CD8-positive, alpha-beta memory T cell (primary cell): ENCODE data around the gene IL7R. TPM values are rescaled to one million over a fixed set of nuclear protein-coding genes. Genes with fewer than 3 reads are reported as not detected.

ENCODE experiments used
- CTCF ChIA-PET: fragments of 350-600 bp; sonication (Branson Sonifier 250); formaldehyde crosslinking; loops from one replicate; lab custom pipeline; 2021; ENCODE audit warnings: antibody characterized with exemption; lab: Charles Lee
- POLR2A ChIA-PET: fragments of 350-600 bp; sonication (Branson Sonifier 250); formaldehyde crosslinking; loops from one replicate; lab custom pipeline; 2021; ENCODE audit warnings: antibody characterized with exemption; lab: Charles Lee
- DNase-seq, 5 donors: peaks; one replicate each; pipeline versions ENCODE4 v3.0.0 to v3.0.0-alpha.2; 2020 to 2022; ENCODE audit warnings: mixed read lengths in 1 of 5
- H3K27ac ChIP-seq: one replicate; pipeline ENCODE4 v1.7.0; 2013; ENCODE audit warnings: low read depth, mild to moderate bottlenecking, low read length, moderate library complexity
- H3K27me3 ChIP-seq: 2 replicates; pipeline ENCODE4 v1.7.0; 2013; ENCODE audit warnings: low read length, mild to moderate bottlenecking; ENCODE audit not compliant: insufficient read depth, poor library complexity, severe bottlenecking
- H3K36me3 ChIP-seq: 2 replicates; pipeline ENCODE4 v1.7.0; 2013; ENCODE audit warnings: mild to moderate bottlenecking, low read length, moderate library complexity; ENCODE audit not compliant: insufficient read depth
- H3K4me1 ChIP-seq: 2 replicates; pipeline ENCODE4 v1.7.0; 2013; ENCODE audit warnings: mild to moderate bottlenecking, low read length, moderate library complexity; ENCODE audit not compliant: insufficient read depth
- H3K4me3 ChIP-seq: 2 replicates; pipeline ENCODE4 v1.7.0; 2013; ENCODE audit warnings: mild to moderate bottlenecking, low read length
- H3K9me3 ChIP-seq: 2 replicates; pipeline ENCODE4 v1.7.0; 2013; ENCODE audit warnings: mild to moderate bottlenecking, low read length
- H3K27ac Mint-ChIP-seq, 8 donors: one replicate each; pipeline ENCODE4 v1.8.0; 2020 to 2021; ENCODE audit warnings: mixed read lengths in 8 of 8, mild to moderate bottlenecking in 6 of 8, inconsistent platforms in 3 of 8, moderate library complexity in 3 of 8
- H3K27me3 Mint-ChIP-seq, 2 donors: one replicate each; pipeline ENCODE4 v1.8.0; 2020 to 2021; ENCODE audit warnings: mixed read lengths in 2 of 2, mild to moderate bottlenecking in 1 of 2, moderate library complexity in 1 of 2
- H3K36me3 Mint-ChIP-seq, 3 donors: one replicate each; pipeline ENCODE4 v1.8.0; 2020 to 2021; ENCODE audit warnings: mixed read lengths in 3 of 3, inconsistent platforms in 1 of 3, mild to moderate bottlenecking in 1 of 3
- H3K4me1 Mint-ChIP-seq, 3 donors: one replicate each; pipeline ENCODE4 v1.8.0; 2020 to 2021; ENCODE audit warnings: mixed read lengths in 3 of 3, inconsistent platforms in 1 of 3, mild to moderate bottlenecking in 1 of 3
- H3K4me3 Mint-ChIP-seq, 7 donors: one replicate each; pipeline ENCODE4 v1.8.0; 2020 to 2021; ENCODE audit warnings: mixed read lengths in 7 of 7, mild to moderate bottlenecking in 6 of 7, moderate library complexity in 4 of 7, inconsistent platforms in 2 of 7
- H3K9me3 Mint-ChIP-seq, 5 donors: one replicate each; pipeline ENCODE4 v1.8.0; 2020 to 2022; ENCODE audit warnings: mixed read lengths in 5 of 5, mild to moderate bottlenecking in 3 of 5, moderate library complexity in 2 of 5, inconsistent platforms in 1 of 5
- polyA plus RNA-seq: library from polyadenylated mRNA; unstranded; fragments of 300-500 nt; fragmentation: Illumina TruSeq; gene quantifications from one replicate; pipeline ENCODE4 v1.2.3, GENCODE V29; 2021
- total RNA-seq, 2 experiments: library from RNA; stranded (reverse); gene quantifications; one replicate each; pipeline ENCODE4 v1.2.3, GENCODE V29; 2021

IL7R gene
- total and polyA plus RNA-seq, 3 experiments from 2014 or later: 272 to 761 (median 289) TPM

GRCh38 chr5:35826554-35826953 is 30.1 kb upstream of the IL7R start:
- Mint-ChIP-seq H3K27ac (peak overlapping the region; percentile 56 to 97 (median 93)), H3K4me1 (peaks cover 0 to 97% (median 91%) of the 10 kb centered on the region in 3 donors), H3K36me3 (peaks cover 0 to 8% (median 2%) of the 10 kb centered on the region in 3 donors), H3K27me3 (no peaks in the 10 kb centered on the region), H3K9me3 (no peaks in the 10 kb centered on the region), H3K4me3 (peak overlapping the region in 6 of 7 donors; percentile 10 to 74 (median 59))
- Histone ChIP-seq H3K4me3 (no peak overlapping the region), H3K4me1 (peaks cover 76% of the 10 kb centered on the region), H3K27ac (no peak overlapping the region), H3K36me3 (no peaks in the 10 kb centered on the region), H3K9me3 (no peaks in the 10 kb centered on the region), H3K27me3 (no peaks in the 10 kb centered on the region)
- no peak for DNase-seq
- ChIA-PET CTCF (interaction anchor here (1.0 to 1.4 kb wide), 3 partner anchors 10 to 47 kb away, joined by 3 to 6 read pairs (median 6); no protein-coding TSS in a partner anchor), POLR2A (interaction anchor here (0.9 to 1.6 kb wide), 3 partner anchors 15 to 33 kb away, joined by 3 to 4 read pairs (median 4); partner anchors contain the start of gene IL7R)

- Histone ChIP-seq H3K4me1 (peaks cover 76% of the 10 kb centered on the region), H3K27me3 (no peaks in the 10 kb centered on the region), H3K27ac (no peak overlapping the region), H3K36me3 (no peaks in the 10 kb centered on the region), H3K4me3 (no peak overlapping the region), H3K9me3 (no peaks in the 10 kb centered on the region)
- Mint-ChIP-seq H3K9me3 (no peaks in the 10 kb centered on the region), H3K27me3 (no peaks in the 10 kb centered on the region), H3K36me3 (peaks cover 0 to 8% (median 2%) of the 10 kb centered on the region in 3 donors), H3K27ac (peak overlapping the region; percentile 69 to 97 (median 92)), H3K4me3 (peak overlapping the region in 4 of 7 donors; percentile 28 to 38 (median 34)), H3K4me1 (peaks cover 0 to 97% (median 89%) of the 10 kb centered on the region in 3 donors)
- DNase-seq: no peak
- ChIA-PET CTCF (interaction anchor here (0.9 kb wide), 1 partner anchor 96 kb away, joined by 3 read pairs; no protein-coding TSS in a partner anchor), POLR2A (interaction anchor here (1.6 kb wide), 1 partner anchor 28 kb away, joined by 4 read pairs; the partner anchor contains the start of gene IL7R)
Observed at GRCh38 chr5:35828082-35828598, 28.6 kb upstream of the IL7R start.

GRCh38 chr5:35830587-35830986 is 26.1 kb upstream of the IL7R start:
- Mint-ChIP-seq H3K4me3 (peak overlapping the region; percentile 24 to 66 (median 51)), H3K27ac (peak overlapping the region; percentile 75 to 99 (median 83)), H3K4me1 (peaks cover 9 to 95% (median 87%) of the 10 kb centered on the region in 3 donors), H3K27me3 (peaks cover 0 to 2% of the 10 kb centered on the region in 2 donors), H3K9me3 (no peaks in the 10 kb centered on the region), H3K36me3 (peaks cover 0 to 8% (median 0%) of the 10 kb centered on the region in 3 donors)
- no peak overlapping the region for H3K27ac ChIP-seq
- H3K36me3 ChIP-seq: no peaks in the 10 kb centered on the region
- no peaks in the 10 kb centered on the region for H3K27me3 ChIP-seq
- H3K9me3 ChIP-seq: no peaks in the 10 kb centered on the region
- peak in 2 of 5 donors; percentile 77 to 89 for DNase-seq
- peaks cover 76% of the 10 kb centered on the region for H3K4me1 ChIP-seq
- H3K4me3 ChIP-seq: no peak overlapping the region
- ChIA-PET POLR2A (interaction anchor here (1.0 to 2.3 kb wide), 6 partner anchors 8 to 26 kb away, joined by 3 to 14 read pairs (median 9); partner anchors contain the start of gene IL7R), CTCF (interaction anchor here (1.0 to 2.1 kb wide), 8 partner anchors 9 to 96 kb away, joined by 3 to 12 read pairs (median 5); partner anchors contain the start of gene IL7R)

- Mint-ChIP-seq H3K27me3 (peaks cover 0 to 2% of the 10 kb centered on the region in 2 donors), H3K9me3 (no peaks in the 10 kb centered on the region), H3K4me3 (peak overlapping the region in 6 of 7 donors; percentile 58 to 86 (median 79)), H3K27ac (peak overlapping the region; percentile 34 to 99 (median 96)), H3K4me1 (peaks cover 31 to 95% (median 86%) of the 10 kb centered on the region in 3 donors), H3K36me3 (peaks cover 0 to 6% (median 0%) of the 10 kb centered on the region in 3 donors)
- no peaks in the 10 kb centered on the region for H3K36me3 ChIP-seq
- no peaks in the 10 kb centered on the region for H3K9me3 ChIP-seq
- H3K4me3 ChIP-seq: no peak overlapping the region
- POLR2A ChIA-PET: interaction anchor here (0.7 to 2.5 kb wide), 7 partner anchors 9 to 27 kb away, joined by 3 to 9 read pairs (median 4); no protein-coding TSS in a partner anchor
- CTCF ChIA-PET: interaction anchor here (1.5 to 1.8 kb wide), 3 partner anchors 9 to 26 kb away, joined by 4 to 6 read pairs (median 5); no protein-coding TSS in a partner anchor
- no peak overlapping the region for H3K27ac ChIP-seq
- no peaks in the 10 kb centered on the region for H3K27me3 ChIP-seq
- peaks cover 73% of the 10 kb centered on the region for H3K4me1 ChIP-seq
- no peak for DNase-seq
Observed at GRCh38 chr5:35832762-35833161, 23.9 kb upstream of the IL7R start.

DNA sequence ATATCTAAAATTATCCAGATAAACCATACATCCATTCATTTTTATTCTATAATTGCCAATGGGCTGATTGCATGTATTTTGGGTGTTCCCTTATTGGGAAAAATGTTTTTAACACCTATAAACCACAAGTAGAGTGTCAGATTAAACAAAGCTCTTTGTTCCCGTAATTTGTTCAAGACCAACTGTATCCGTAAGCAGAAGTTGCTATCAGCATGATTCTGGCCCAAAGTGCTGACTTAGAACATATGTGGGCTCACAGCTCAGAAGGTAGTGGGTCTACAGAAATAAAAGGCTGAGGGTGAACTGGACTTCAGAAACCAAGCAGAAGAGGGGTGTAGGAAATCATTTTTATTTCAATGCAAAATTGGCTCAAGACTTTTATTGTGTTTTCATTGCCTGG is 23.5 kb upstream of the IL7R start:
- Mint-ChIP-seq H3K4me3 (peak overlapping the region; percentile 2 to 90 (median 79)), H3K9me3 (no peaks in the 10 kb centered on the region), H3K36me3 (peaks cover 0 to 7% (median 0%) of the 10 kb centered on the region in 3 donors), H3K27me3 (peaks cover 0 to 2% of the 10 kb centered on the region in 2 donors), H3K27ac (peak overlapping the region; percentile 89 to 99 (median 96)), H3K4me1 (peaks cover 35 to 95% (median 86%) of the 10 kb centered on the region in 3 donors)
- Histone ChIP-seq H3K4me3 (no peak overlapping the region), H3K27ac (no peak overlapping the region), H3K9me3 (no peaks in the 10 kb centered on the region), H3K36me3 (no peaks in the 10 kb centered on the region), H3K4me1 (peaks cover 74% of the 10 kb centered on the region), H3K27me3 (no peaks in the 10 kb centered on the region)
- DNase-seq: no peak
- ChIA-PET CTCF (interaction anchor here (1.5 to 1.8 kb wide), 3 partner anchors 10 to 26 kb away, joined by 4 to 6 read pairs (median 5); no protein-coding TSS in a partner anchor), POLR2A (interaction anchor here (0.5 to 2.5 kb wide), 8 partner anchors 10 to 27 kb away, joined by 3 to 9 read pairs (median 4); no protein-coding TSS in a partner anchor)

DNA sequence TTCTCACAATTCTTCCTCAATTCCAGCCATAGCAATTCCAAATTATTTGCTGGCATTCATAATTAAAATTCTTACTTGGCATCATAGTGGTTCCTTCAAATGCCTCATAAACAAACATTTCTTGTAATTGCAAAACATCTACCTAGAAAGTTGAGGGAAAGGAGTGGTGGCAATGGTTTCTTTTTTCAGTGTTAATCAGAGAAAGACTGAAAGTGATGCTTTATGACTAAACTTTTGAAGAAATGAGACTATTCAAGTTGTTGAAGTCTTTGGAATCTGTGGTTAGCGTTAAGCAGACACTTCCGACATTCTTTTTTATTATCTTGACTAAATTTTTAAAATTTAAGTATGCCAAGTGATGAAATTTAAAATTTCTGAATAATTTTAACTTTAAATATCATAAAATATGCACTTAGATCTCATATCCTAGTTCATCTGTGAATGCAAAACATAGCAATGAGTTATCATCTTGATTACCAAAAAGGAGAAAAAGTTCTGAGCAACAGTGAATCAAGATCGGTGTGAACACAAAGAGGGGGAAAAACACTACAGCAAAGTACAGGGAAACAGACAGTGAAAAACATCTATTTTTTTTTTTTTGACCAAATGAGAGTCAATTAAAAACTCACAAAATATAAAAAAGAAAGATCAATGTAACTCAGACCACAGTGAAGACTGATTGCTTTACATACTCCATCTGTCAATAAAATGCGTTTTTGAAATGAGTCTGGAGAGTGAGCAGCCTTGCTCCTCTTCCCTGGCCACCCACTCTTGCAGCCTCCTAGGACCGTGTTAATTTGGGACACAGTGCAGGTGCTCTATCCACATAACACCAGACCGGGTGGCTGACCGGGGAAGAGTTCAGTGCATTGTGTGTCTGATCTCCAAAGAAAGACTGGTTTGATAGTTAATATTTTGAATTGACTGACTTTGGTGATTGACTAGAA is 20.6 kb upstream of the IL7R start:
- Histone ChIP-seq H3K4me3 (peak overlapping the region; percentile 25), H3K36me3 (no peaks in the 10 kb centered on the region), H3K4me1 (peaks cover 81% of the 10 kb centered on the region), H3K27me3 (no peaks in the 10 kb centered on the region), H3K9me3 (no peaks in the 10 kb centered on the region), H3K27ac (no peak overlapping the region)
- H3K4me3 Mint-ChIP-seq: peak overlapping the region; percentile 35 to 78 (median 66)
- no peaks in the 10 kb centered on the region for H3K9me3 Mint-ChIP-seq
- H3K4me1 Mint-ChIP-seq: peaks cover 64 to 98% (median 84%) of the 10 kb centered on the region in 3 donors
- peak overlapping the region; percentile 59 to 97 (median 92) for H3K27ac Mint-ChIP-seq
- H3K36me3 Mint-ChIP-seq: peaks cover 0 to 16% (median 0%) of the 10 kb centered on the region in 3 donors
- DNase-seq: no peak
- ChIA-PET CTCF (interaction anchor here (0.8 to 1.1 kb wide), 2 partner anchors 11 to 18 kb away, joined by 4 read pairs; no protein-coding TSS in a partner anchor), POLR2A (no interaction called here)
- peaks cover 0 to 3% of the 10 kb centered on the region in 2 donors for H3K27me3 Mint-ChIP-seq
